CD8-positive, alpha-beta memory T cell (primary cell): ENCODE measurements around the gene EP400. TPM values are rescaled to one million over a fixed set of nuclear protein-coding genes. Genes with fewer than 3 reads are reported as not detected.

Experiments used
- CTCF ChIA-PET: fragments of 350-600 bp; sonication (Branson Sonifier 250); formaldehyde crosslinking; loops from one replicate; lab custom pipeline; 2021; ENCODE audit warnings: antibody characterized with exemption; lab: Charles Lee
- POLR2A ChIA-PET: fragments of 350-600 bp; sonication (Branson Sonifier 250); formaldehyde crosslinking; loops from one replicate; lab custom pipeline; 2021; ENCODE audit warnings: antibody characterized with exemption; lab: Charles Lee
- DNase-seq, 5 donors: peaks; one replicate each; pipeline versions ENCODE4 v3.0.0 to v3.0.0-alpha.2; 2020 to 2022; ENCODE audit warnings: mixed read lengths in 1 of 5
- H3K27ac ChIP-seq: one replicate; pipeline ENCODE4 v1.7.0; 2013; ENCODE audit warnings: low read depth, mild to moderate bottlenecking, low read length, moderate library complexity
- H3K27me3 ChIP-seq: 2 replicates; pipeline ENCODE4 v1.7.0; 2013; ENCODE audit warnings: low read length, mild to moderate bottlenecking; ENCODE audit not compliant: insufficient read depth, poor library complexity, severe bottlenecking
- H3K36me3 ChIP-seq: 2 replicates; pipeline ENCODE4 v1.7.0; 2013; ENCODE audit warnings: mild to moderate bottlenecking, low read length, moderate library complexity; ENCODE audit not compliant: insufficient read depth
- H3K4me1 ChIP-seq: 2 replicates; pipeline ENCODE4 v1.7.0; 2013; ENCODE audit warnings: mild to moderate bottlenecking, low read length, moderate library complexity; ENCODE audit not compliant: insufficient read depth
- H3K4me3 ChIP-seq: 2 replicates; pipeline ENCODE4 v1.7.0; 2013; ENCODE audit warnings: mild to moderate bottlenecking, low read length
- H3K9me3 ChIP-seq: 2 replicates; pipeline ENCODE4 v1.7.0; 2013; ENCODE audit warnings: mild to moderate bottlenecking, low read length
- H3K27ac Mint-ChIP-seq, 8 donors: one replicate each; pipeline ENCODE4 v1.8.0; 2020 to 2021; ENCODE audit warnings: mixed read lengths in 8 of 8, mild to moderate bottlenecking in 6 of 8, inconsistent platforms in 3 of 8, moderate library complexity in 3 of 8
- H3K27me3 Mint-ChIP-seq, 2 donors: one replicate each; pipeline ENCODE4 v1.8.0; 2020 to 2021; ENCODE audit warnings: mixed read lengths in 2 of 2, mild to moderate bottlenecking in 1 of 2, moderate library complexity in 1 of 2
- H3K36me3 Mint-ChIP-seq, 3 donors: one replicate each; pipeline ENCODE4 v1.8.0; 2020 to 2021; ENCODE audit warnings: mixed read lengths in 3 of 3, inconsistent platforms in 1 of 3, mild to moderate bottlenecking in 1 of 3
- H3K4me1 Mint-ChIP-seq, 3 donors: one replicate each; pipeline ENCODE4 v1.8.0; 2020 to 2021; ENCODE audit warnings: mixed read lengths in 3 of 3, inconsistent platforms in 1 of 3, mild to moderate bottlenecking in 1 of 3
- H3K4me3 Mint-ChIP-seq, 7 donors: one replicate each; pipeline ENCODE4 v1.8.0; 2020 to 2021; ENCODE audit warnings: mixed read lengths in 7 of 7, mild to moderate bottlenecking in 6 of 7, moderate library complexity in 4 of 7, inconsistent platforms in 2 of 7
- H3K9me3 Mint-ChIP-seq, 5 donors: one replicate each; pipeline ENCODE4 v1.8.0; 2020 to 2022; ENCODE audit warnings: mixed read lengths in 5 of 5, mild to moderate bottlenecking in 3 of 5, moderate library complexity in 2 of 5, inconsistent platforms in 1 of 5
- polyA plus RNA-seq: library from polyadenylated mRNA; unstranded; fragments of 300-500 nt; fragmentation: Illumina TruSeq; gene quantifications from one replicate; pipeline ENCODE4 v1.2.3, GENCODE V29; 2021
- total RNA-seq, 2 experiments: library from RNA; stranded (reverse); gene quantifications; one replicate each; pipeline ENCODE4 v1.2.3, GENCODE V29; 2021

EP400 gene
- total and polyA plus RNA-seq, 3 experiments from 2014 or later: 4.3 to 48.8 (median 47.9) TPM

- H3K4me1 ChIP-seq: no peaks in the 10 kb centered on the region
- ChIA-PET POLR2A (no interaction called here), CTCF (no interaction called here)
- no peak overlapping the region for H3K27ac ChIP-seq
- Mint-ChIP-seq H3K27ac (peak overlapping the region in 2 of 8 donors; percentile 40 to 61), H3K4me1 (peaks cover 0 to 1% (median 0%) of the 10 kb centered on the region in 3 donors), H3K27me3 (no peaks in the 10 kb centered on the region), H3K36me3 (peaks cover 4 to 84% (median 23%) of the 10 kb centered on the region in 3 donors), H3K9me3 (no peaks in the 10 kb centered on the region), H3K4me3 (no peak overlapping the region)
- H3K4me3 ChIP-seq: no peak overlapping the region
- no peaks in the 10 kb centered on the region for H3K27me3 ChIP-seq
- no peaks in the 10 kb centered on the region for H3K9me3 ChIP-seq
- no peak for DNase-seq
- H3K36me3 ChIP-seq: peaks cover 32% of the 10 kb centered on the region
Measured at GRCh38 chr12:132006056-132006680, 56.4 kb downstream of the EP400 start.

- Mint-ChIP-seq H3K36me3 (peaks cover 4 to 85% (median 23%) of the 10 kb centered on the region in 3 donors), H3K27me3 (no peaks in the 10 kb centered on the region), H3K4me3 (no peak overlapping the region), H3K9me3 (no peaks in the 10 kb centered on the region), H3K4me1 (peaks cover 0 to 1% (median 0%) of the 10 kb centered on the region in 3 donors), H3K27ac (no peak overlapping the region)
- ChIA-PET CTCF (no interaction called here), POLR2A (interaction anchor here (0.5 kb wide), 1 partner anchor 118 kb away, joined by 3 read pairs; no protein-coding TSS in a partner anchor)
- Histone ChIP-seq H3K27ac (no peak overlapping the region), H3K36me3 (peaks cover 40% of the 10 kb centered on the region), H3K9me3 (no peaks in the 10 kb centered on the region), H3K4me1 (no peaks in the 10 kb centered on the region), H3K27me3 (no peaks in the 10 kb centered on the region), H3K4me3 (no peak overlapping the region)
- no peak for DNase-seq
Measured at GRCh38 chr12:132007041-132007440, 57.3 kb downstream of the EP400 start.

GRCh38 chr12:132009336-132009859 lies 59.7 kb downstream of the EP400 start:
- no peaks in the 10 kb centered on the region for H3K27me3 Mint-ChIP-seq
- H3K4me1 Mint-ChIP-seq: peaks cover 0 to 1% (median 0%) of the 10 kb centered on the region in 3 donors
- CTCF ChIA-PET: no interaction called here
- H3K4me3 Mint-ChIP-seq: no peak overlapping the region
- peaks cover 4 to 88% (median 27%) of the 10 kb centered on the region in 3 donors for H3K36me3 Mint-ChIP-seq
- Histone ChIP-seq H3K36me3 (peaks cover 47% of the 10 kb centered on the region), H3K27ac (no peak overlapping the region), H3K4me1 (no peaks in the 10 kb centered on the region), H3K4me3 (no peak overlapping the region), H3K9me3 (no peaks in the 10 kb centered on the region), H3K27me3 (no peaks in the 10 kb centered on the region)
- no peak for DNase-seq
- H3K9me3 Mint-ChIP-seq: no peaks in the 10 kb centered on the region
- H3K27ac Mint-ChIP-seq: no peak overlapping the region
- POLR2A ChIA-PET: no interaction called here

- Mint-ChIP-seq H3K4me3 (no peak overlapping the region), H3K27ac (no peak overlapping the region), H3K27me3 (peaks cover 0 to 4% of the 10 kb centered on the region in 2 donors), H3K36me3 (peaks cover 8 to 92% (median 20%) of the 10 kb centered on the region in 3 donors), H3K4me1 (no peaks in the 10 kb centered on the region), H3K9me3 (no peaks in the 10 kb centered on the region)
- Histone ChIP-seq H3K36me3 (peaks cover 47% of the 10 kb centered on the region), H3K27ac (no peak overlapping the region), H3K4me1 (no peaks in the 10 kb centered on the region), H3K9me3 (no peaks in the 10 kb centered on the region), H3K27me3 (no peaks in the 10 kb centered on the region), H3K4me3 (no peak overlapping the region)
- POLR2A ChIA-PET: no interaction called here
- CTCF ChIA-PET: no interaction called here
- no peak for DNase-seq
Measured at GRCh38 chr12:132012919-132013568, 63.3 kb downstream of the EP400 start.

- H3K4me3 Mint-ChIP-seq: no peak overlapping the region
- H3K36me3 Mint-ChIP-seq: peaks cover 8 to 93% (median 21%) of the 10 kb centered on the region in 3 donors
- H3K4me1 Mint-ChIP-seq: no peaks in the 10 kb centered on the region
- no peaks in the 10 kb centered on the region for H3K9me3 Mint-ChIP-seq
- Histone ChIP-seq H3K4me3 (no peak overlapping the region), H3K4me1 (no peaks in the 10 kb centered on the region), H3K36me3 (peaks cover 58% of the 10 kb centered on the region), H3K27me3 (no peaks in the 10 kb centered on the region), H3K9me3 (no peaks in the 10 kb centered on the region), H3K27ac (no peak overlapping the region)
- H3K27me3 Mint-ChIP-seq: peaks cover 0 to 4% of the 10 kb centered on the region in 2 donors
- no peak overlapping the region for H3K27ac Mint-ChIP-seq
- no peak for DNase-seq
- ChIA-PET POLR2A (no interaction called here), CTCF (no interaction called here)
Measured at GRCh38 chr12:132014092-132014914, 64.6 kb downstream of the EP400 start.

- Mint-ChIP-seq H3K27me3 (peaks cover 0 to 4% of the 10 kb centered on the region in 2 donors), H3K9me3 (no peaks in the 10 kb centered on the region), H3K27ac (peak overlapping the region in 1 of 8 donors; percentile 52), H3K4me1 (no peaks in the 10 kb centered on the region), H3K36me3 (peaks cover 8 to 97% (median 21%) of the 10 kb centered on the region in 3 donors), H3K4me3 (no peak overlapping the region)
- no peak overlapping the region for H3K4me3 ChIP-seq
- ChIA-PET POLR2A (no interaction called here), CTCF (no interaction called here)
- H3K27ac ChIP-seq: no peak overlapping the region
- no peaks in the 10 kb centered on the region for H3K9me3 ChIP-seq
- DNase-seq: no peak
- H3K27me3 ChIP-seq: no peaks in the 10 kb centered on the region
- no peaks in the 10 kb centered on the region for H3K4me1 ChIP-seq
- H3K36me3 ChIP-seq: peaks cover 64% of the 10 kb centered on the region
Measured at GRCh38 chr12:132014915-132015280, 65.2 kb downstream of the EP400 start.

- Mint-ChIP-seq H3K4me1 (no peaks in the 10 kb centered on the region), H3K9me3 (no peaks in the 10 kb centered on the region), H3K4me3 (no peak overlapping the region), H3K27ac (peak overlapping the region in 2 of 8 donors; percentile 18 to 71), H3K27me3 (peaks cover 0 to 4% of the 10 kb centered on the region in 2 donors), H3K36me3 (peaks cover 13 to 98% (median 27%) of the 10 kb centered on the region in 3 donors)
- Histone ChIP-seq H3K27me3 (no peaks in the 10 kb centered on the region), H3K4me3 (no peak overlapping the region), H3K4me1 (no peaks in the 10 kb centered on the region), H3K9me3 (no peaks in the 10 kb centered on the region), H3K27ac (no peak overlapping the region), H3K36me3 (peaks cover 72% of the 10 kb centered on the region)
- ChIA-PET POLR2A (no interaction called here), CTCF (no interaction called here)
- DNase-seq: no peak
Measured at GRCh38 chr12:132015686-132016430, 66.1 kb downstream of the EP400 start.
